AG09309 (cell line): ENCODE measurements around the gene FAT1.
A peak's percentile ranks its signal among the peaks of the same experiment; 100 is the strongest.

Experiments
- DNase-seq: peaks from one replicate; pipeline ENCODE4 v3.0.0-alpha.2; 2010; ENCODE audit warnings: low read depth
- H3K4me3 ChIP-seq: 2 replicates; pipeline ENCODE4 v1.5.1; 2011; ENCODE audit warnings: mild to moderate bottlenecking, low read depth, low read length, moderate library complexity; ENCODE audit not compliant: control insufficient read depth
- CTCF ChIP-seq: IDR thresholded peaks from 2 replicates; pipeline ENCODE4 v1.5.1; 2011; ENCODE audit warnings: mild to moderate bottlenecking, low read depth, low read length, inconsistent platforms; ENCODE audit not compliant: insufficient read depth, control insufficient read depth; ENCODE audit errors: missing control alignments

The FAT1 gene

GRCh38 chr4:186554914-186555827, 168.5 kb downstream of the FAT1 start, which contains the start of gene MTNR1A:
Gene MTNR1A (minus strand): TSS chr4:186555567. CDS start chr4:186555365, 202 bp downstream.
- DNase-seq = no peak
- H3K4me3 ChIP-seq = peak within 1 kb of the TSS; percentile 24
- no peak for TF ChIP-seq CTCF

DNA sequence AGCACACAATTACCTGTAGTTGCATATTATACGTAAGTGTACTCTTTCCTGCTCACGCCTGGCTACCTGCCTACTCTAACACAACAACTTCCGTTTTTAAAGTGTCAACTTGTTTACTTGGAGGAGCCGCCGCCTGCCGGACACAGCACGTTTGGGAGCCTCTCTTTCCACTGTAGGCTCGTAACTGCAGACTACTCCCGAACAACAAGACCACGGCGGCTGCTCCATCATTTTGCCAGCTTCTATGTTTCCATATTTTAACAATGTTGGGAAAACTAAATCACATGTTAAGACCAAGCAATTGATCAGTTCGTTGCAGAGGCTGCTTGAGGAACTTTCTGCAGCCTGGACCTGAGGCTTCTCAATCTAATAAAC, 169.1 kb downstream of the FAT1 start:
- peak; percentile 20 for TF ChIP-seq CTCF
- no peak for DNase-seq
- H3K4me3 ChIP-seq = peak overlapping the region; percentile 24

DNA sequence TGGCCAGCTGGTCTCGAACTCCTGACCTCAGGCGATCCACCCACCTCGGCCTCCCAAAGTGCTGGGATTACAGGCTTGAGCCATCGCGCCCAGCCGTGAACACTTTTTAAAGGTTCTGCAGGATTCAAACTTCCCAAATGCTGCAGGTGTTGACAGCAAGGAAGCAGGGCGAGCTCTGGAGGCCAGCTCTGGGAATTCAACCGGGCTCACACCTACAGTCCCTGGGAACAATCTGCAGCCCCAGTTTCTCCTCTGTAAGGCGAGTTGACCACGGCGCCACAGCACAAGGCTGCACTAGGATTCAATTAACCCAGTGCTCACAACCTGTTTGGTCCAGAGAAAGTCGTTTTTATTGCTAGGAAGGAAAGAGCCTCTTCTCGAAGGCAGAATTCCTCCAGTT, 169.9 kb downstream of the FAT1 start:
- no peak overlapping the region for H3K4me3 ChIP-seq
- no peak for TF ChIP-seq CTCF
- no peak for DNase-seq

DNA sequence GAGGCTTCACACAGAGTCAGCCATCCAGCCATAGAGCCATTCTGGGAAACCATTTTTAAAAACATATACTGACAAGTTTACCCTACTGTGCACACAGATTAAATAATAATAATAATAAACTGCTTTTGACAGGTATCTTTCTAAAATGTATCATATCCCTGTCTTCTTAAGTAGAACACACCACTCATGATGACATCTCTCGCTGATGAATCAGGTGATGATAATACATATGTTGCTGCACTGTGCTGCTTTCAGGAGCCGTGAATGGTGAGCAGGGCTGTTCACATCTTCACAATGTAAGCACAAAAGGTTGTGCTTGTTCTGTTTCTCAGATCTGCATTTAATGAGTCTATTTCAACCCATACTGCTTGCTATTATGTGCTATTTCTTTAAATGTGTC, 171.8 kb downstream of the FAT1 start:
- DNase-seq = no peak
- no peak for TF ChIP-seq CTCF
- no peak overlapping the region for H3K4me3 ChIP-seq

DNA sequence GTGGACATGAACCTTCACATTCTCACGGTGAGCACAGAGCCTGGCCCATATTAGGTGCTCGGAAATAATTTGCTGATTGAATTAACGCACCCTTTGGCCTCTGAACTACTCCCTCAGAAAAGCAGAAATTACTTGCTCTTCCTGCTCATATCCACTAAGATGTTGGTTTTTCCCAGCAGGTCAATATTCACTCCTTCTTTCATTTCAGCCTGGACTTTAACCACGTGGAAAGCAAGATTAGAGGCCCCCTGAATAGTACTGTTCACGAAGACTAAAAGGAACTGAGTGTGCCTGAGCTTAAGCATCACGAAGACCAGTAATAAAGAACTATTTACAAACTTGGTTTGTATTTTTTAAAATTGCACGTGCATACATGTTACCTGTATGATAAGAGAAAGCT, 178.2 kb downstream of the FAT1 start:
- TF ChIP-seq CTCF = no peak
- no peak overlapping the region for H3K4me3 ChIP-seq
- DNase-seq = no peak

DNA sequence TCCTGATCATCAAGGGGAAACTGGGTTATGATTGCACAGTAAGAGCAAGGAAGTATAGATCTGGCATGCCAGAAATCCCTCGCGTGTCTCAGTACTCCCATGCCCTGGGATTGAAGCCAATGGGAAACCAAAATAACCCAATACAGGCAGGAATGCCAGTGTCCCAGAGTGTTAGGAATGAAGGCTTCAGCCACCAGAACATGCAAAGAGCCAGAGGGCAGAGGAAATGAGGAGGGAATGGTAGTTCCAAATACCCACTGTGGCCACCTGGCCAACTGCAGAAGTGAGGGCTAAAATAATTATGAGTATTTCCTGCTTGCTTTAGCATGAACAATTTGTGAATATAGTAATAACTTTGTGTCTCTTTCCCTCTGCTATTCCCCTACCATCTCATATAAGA, 180.4 kb downstream of the FAT1 start:
- H3K4me3 ChIP-seq = no peak overlapping the region
- TF ChIP-seq CTCF = no peak
- DNase-seq = no peak
